Motor neuron (in vitro differentiated cells): ENCODE measurements around the gene CTNNA1. TPM values are rescaled to one million over a fixed set of nuclear protein-coding genes. Genes with fewer than 3 reads are reported as not detected.
"Not testable (repeated sequence)": the region's sequence is repeated elsewhere in the genome, so short reads cannot be mapped to it uniquely, and the experiment has no call there.

Source experiments
- ATAC-seq, 8 experiments: fragments of 200-7000 bp; cut with Tn5 transposase; replicated peaks in 6 of 8; 2 replicates each; pipeline ENCODE4 v1.8.0; 2021; ENCODE audit warnings: mild to moderate bottlenecking in 8 of 8, moderate library complexity in 8 of 8
- H3K27ac ChIP-seq, 2 donors: fragments of 250-450 bp; sonication (Bioruptor Pico); 2 replicates each; pipeline ENCODE4 v1.9.0; 2021; ENCODE audit warnings: antibody characterized with exemption in 2 of 2, mild to moderate bottlenecking in 2 of 2, moderate library complexity in 1 of 2
- H3K4me1 ChIP-seq, 2 donors: fragments of 250-450 bp; sonication (Bioruptor Pico); replicated peaks in 1 of 2; 2 replicates each; pipeline ENCODE4 v1.6.1; 2021; ENCODE audit warnings: antibody characterized with exemption in 2 of 2, mild to moderate bottlenecking in 2 of 2, moderate library complexity in 1 of 2
- H3K4me3 ChIP-seq, 5 donors: fragments of 250-450 bp; sonication (Bioruptor Pico); 2 replicates each; pipeline ENCODE4 v1.9.0; 2021; ENCODE audit warnings: antibody characterized with exemption in 5 of 5, mild to moderate bottlenecking in 5 of 5, moderate library complexity in 4 of 5
- WGBS, 10 experiments: fragments of 450-650 bp; shearing (Covaris generic); methylation state at CpG; one replicate each; pipeline ENCODE4 v1.0.0; 2022; 5-methylcytosine and 5-hydroxymethylcytosine counted together
- in situ Hi-C, 9 experiments: fragments of 400-800 bp; cut with MboI; loops; one replicate each; pipeline ENCODE4 v1.15.0; 2021; ENCODE audit warnings: low sequenced_read_pairs in 9 of 9, low pct_unique_long_range_greater_than_20kb in 2 of 9; ENCODE audit not compliant: unreplicated experiment in 9 of 9
- total RNA-seq, 8 experiments: library from RNA; unstranded; fragments of 300-600 nt; gene quantifications; 2 replicates each; pipeline versions ENCODE4 v1.2.3 to v1.2.4, GENCODE V29; 2022

CTNNA1 gene
- total RNA-seq, 8 experiments from 2014 or later: 176 to 339 (median 205) TPM

GRCh38 chr5:138713247-138713646 is 40.0 kb upstream of the CTNNA1 start:
- no peak overlapping the region for H3K27ac ChIP-seq
- ATAC-seq: no peak
- H3K4me1 ChIP-seq: peaks cover 24 to 29% of the 10 kb centered on the region in 2 donors
- H3K4me3 ChIP-seq: no peak overlapping the region
- in situ Hi-C loops: no loop called here

GRCh38 chr5:138714694-138715093 is 38.5 kb upstream of the CTNNA1 start:
- Histone ChIP-seq H3K27ac (no peak overlapping the region), H3K4me3 (no peak overlapping the region), H3K4me1 (peaks cover 13 to 18% of the 10 kb centered on the region in 2 donors)
- in situ Hi-C loops: no loop called here
- 30 to 88% (median 85%) methylated on average over 2 to 3 of the region's 3 CpGs; no CpG with 5 or more reads in 5 of the 10 experiments for WGBS, 10 experiments
- no peak for ATAC-seq

GRCh38 chr5:138715931-138716432 is 37.2 kb upstream of the CTNNA1 start:
- H3K4me3 ChIP-seq, H3K27ac ChIP-seq, ATAC-seq, in situ Hi-C loops: not testable (repeated sequence)
- H3K4me1 ChIP-seq: peaks cover 11 to 17% of the 10 kb centered on the region in 2 donors
- 0 to 100% (median 50%) methylated on average over 1 to 7 of the region's 8 CpGs; no CpG with 5 or more reads in 1 of the 10 experiments for WGBS, 10 experiments

GRCh38 chr5:138716456-138716924 is 36.7 kb upstream of the CTNNA1 start:
- in situ Hi-C loops: no loop called here
- ATAC-seq: peak in 7 of 8 experiments; percentile 26 to 87 (median 76)
- 0 to 50% (median 6%) methylated on average over 1 to 3 of the region's 3 CpGs; no CpG with 5 or more reads in 4 of the 10 experiments for WGBS, 10 experiments
- no peak overlapping the region for H3K4me3 ChIP-seq
- H3K27ac ChIP-seq: peak overlapping the region in 1 of 2 donors; percentile 13
- peaks cover 11 to 17% of the 10 kb centered on the region in 2 donors for H3K4me1 ChIP-seq

- in situ Hi-C loops: no loop called here
- Histone ChIP-seq H3K4me3 (no peak overlapping the region), H3K4me1 (peaks cover 11 to 17% of the 10 kb centered on the region in 2 donors), H3K27ac (no peak overlapping the region)
- ATAC-seq: no peak
- WGBS, 10 experiments: 67 to 100% (median 87%) methylated on average over 1 to 3 of the region's 3 CpGs; no CpG with 5 or more reads in 4 of the 10 experiments
Observed at GRCh38 chr5:138717399-138717798, 35.8 kb upstream of the CTNNA1 start.

- Histone ChIP-seq H3K27ac (no peak overlapping the region), H3K4me3 (no peak overlapping the region), H3K4me1 (peaks cover 11 to 20% of the 10 kb centered on the region in 2 donors)
- in situ Hi-C loops: no loop called here
- WGBS, 10 experiments: 0 to 83% (median 65%) methylated on average over 1 to 2 of the region's 2 CpGs; no CpG with 5 or more reads in 2 of the 10 experiments
- ATAC-seq: no peak
Observed at GRCh38 chr5:138719811-138720210, 33.4 kb upstream of the CTNNA1 start.

GRCh38 chr5:138720840-138721239 is 32.4 kb upstream of the CTNNA1 start:
- no peak overlapping the region for H3K27ac ChIP-seq
- ATAC-seq: no peak
- H3K4me1 ChIP-seq: peaks cover 20 to 28% of the 10 kb centered on the region in 2 donors
- in situ Hi-C loops: no loop called here
- H3K4me3 ChIP-seq: no peak overlapping the region
- 40 to 83% (median 60%) methylated on average over 1 of the region's 2 CpGs; no CpG with 5 or more reads in 7 of the 10 experiments for WGBS, 10 experiments

GRCh38 chr5:138721979-138722378 is 31.2 kb upstream of the CTNNA1 start:
- ATAC-seq: no peak
- WGBS, 10 experiments: 68 to 100% (median 82%) methylated on average over 1 to 4 of the region's 5 CpGs; no CpG with 5 or more reads in 3 of the 10 experiments
- in situ Hi-C loops: no loop called here
- Histone ChIP-seq H3K4me3 (no peak overlapping the region), H3K27ac (no peak overlapping the region), H3K4me1 (peaks cover 15 to 21% of the 10 kb centered on the region in 2 donors)

- ATAC-seq: no peak
- in situ Hi-C loops: no loop called here
- Histone ChIP-seq H3K4me3 (no peak overlapping the region), H3K4me1 (peaks cover 13 to 21% of the 10 kb centered on the region in 2 donors), H3K27ac (no peak overlapping the region)
- 58 to 100% (median 77%) methylated on average over 2 to 8 of the region's 10 CpGs; no CpG with 5 or more reads in 4 of the 10 experiments for whole genome bisulfite sequencing, 10 experiments
Observed at GRCh38 chr5:138722544-138723177, 30.6 kb upstream of the CTNNA1 start.

GRCh38 chr5:138724470-138725146 is 28.6 kb upstream of the CTNNA1 start:
- 40 to 100% (median 78%) methylated on average over 2 to 4 of the region's 5 CpGs; no CpG with 5 or more reads in 6 of the 10 experiments for WGBS, 10 experiments
- ATAC-seq: peak in 3 of 8 experiments; percentile 44 to 68 (median 58)

GRCh38 chr5:138725153-138725817 is 27.9 kb upstream of the CTNNA1 start:
- peak overlapping the region in 1 of 2 donors; percentile 36 for H3K27ac ChIP-seq
- 0 to 64% (median 42%) methylated on average over 2 to 9 of the region's 12 CpGs; no CpG with 5 or more reads in 2 of the 10 experiments for WGBS, 10 experiments
- in situ Hi-C loops: no loop called here
- ATAC-seq: peak; percentile 65 to 93 (median 74)
- peaks cover 13 to 16% of the 10 kb centered on the region in 2 donors for H3K4me1 ChIP-seq
- H3K4me3 ChIP-seq: no peak overlapping the region

More at GRCh38 chr5:138724470-138725146, 28.6 kb upstream of the CTNNA1 start:
- in situ Hi-C loops: no loop called here
- Histone ChIP-seq H3K4me1 (peaks cover 13 to 20% of the 10 kb centered on the region in 2 donors), H3K4me3 (no peak overlapping the region), H3K27ac (no peak overlapping the region)

- Histone ChIP-seq H3K4me3 (no peak overlapping the region), H3K4me1 (peaks cover 13 to 16% of the 10 kb centered on the region in 2 donors), H3K27ac (peak overlapping the region in 1 of 2 donors; percentile 36)
- in situ Hi-C loops: no loop called here
- peak; percentile 43 to 92 (median 80) for ATAC-seq
- WGBS, 10 experiments: 0 to 75% (median 54%) methylated on average over 1 to 6 of the region's 6 CpGs
Observed at GRCh38 chr5:138725818-138726416, 27.3 kb upstream of the CTNNA1 start.
